Esophagus muscularis mucosa (tissue), 4 donors: Measurements from ENCODE around the gene RETREG1. TPM values are rescaled to one million over a fixed set of nuclear protein-coding genes. Genes with fewer than 3 reads are reported as not detected.

ENCODE experiments used
- DNase-seq: peaks from one replicate; pipeline ENCODE4 v3.0.0-alpha.2; 2017; ENCODE audit errors: extremely low spot score
- H3K27ac ChIP-seq, 4 donors: fragments of 200-600 bp; sonication (generic); replicated peaks in 1 of 4; 1 replicate in 3 of 4; 2 replicates in 1 of 4; pipeline ENCODE4 v1.5.1; 2016 to 2019; ENCODE audit warnings: mild to moderate bottlenecking in 1 of 4
- H3K27me3 ChIP-seq, 4 donors: fragments of 200-600 bp; sonication (generic); one replicate each; pipeline versions ENCODE4 v1.5.1 to v1.6.0; 2016 to 2019
- H3K36me3 ChIP-seq, 4 donors: fragments of 200-600 bp; sonication (generic); one replicate each; pipeline ENCODE4 v1.5.1; 2016 to 2019
- H3K4me1 ChIP-seq, 4 donors: fragments of 200-600 bp; sonication (generic); one replicate each; pipeline ENCODE4 v1.5.1; 2016 to 2019
- H3K4me3 ChIP-seq, 4 donors: fragments of 200-600 bp; sonication (generic); 1 replicate in 2 of 4; 2 replicates in 2 of 4; pipeline ENCODE4 v1.5.1; 2016 to 2019; ENCODE audit warnings: mild to moderate bottlenecking in 4 of 4, moderate library complexity in 1 of 4
- H3K9me3 ChIP-seq, 4 donors: fragments of 200-600 bp; sonication (generic); 1 replicate in 3 of 4; 2 replicates in 1 of 4; pipeline ENCODE4 v1.5.1; 2016 to 2019
- EP300 ChIP-seq: sonication (generic); formaldehyde crosslinking; IDR thresholded peaks from one replicate; pipeline ENCODE4 v1.6.1; 2017; ENCODE audit warnings: antibody characterized with exemption
- POLR2A ChIP-seq: fragments of 450-650 bp; IDR thresholded peaks from one replicate; pipeline ENCODE4 v1.6.1; 2017; ENCODE audit warnings: antibody characterized with exemption, moderate library complexity, mild to moderate bottlenecking, low read depth
- POLR2AphosphoS5 ChIP-seq, 2 donors: sonication (generic); formaldehyde crosslinking; IDR thresholded peaks; one replicate each; pipeline ENCODE4 v1.6.1; 2017; ENCODE audit warnings: antibody characterized with exemption in 2 of 2
- WGBS: methylation state at CpG from one replicate; pipeline ENCODE4 v1.1.5; 2018; 5-methylcytosine and 5-hydroxymethylcytosine counted together
- intact Hi-C: fragments of 100-400 bp; cut with DNase I; formaldehyde crosslinking; loops from one replicate; pipeline ENCODE4 v1.15.1; 2023
- small RNA-seq, 3 donors: library from RNA; depleted of rRNA; stranded (forward); fragments of <200 nt; gene quantifications; one replicate each; pipeline ENCODE3, GENCODE V24; 2016
- total RNA-seq, 4 donors: library from RNA; depleted of rRNA; stranded (reverse); fragments of >200 nt; gene quantifications; one replicate each; pipeline versions ENCODE4 v1.1.0 to v1.2.1, GENCODE V29; 2016
- TF ChIP-seq, protein P1 (sequence below), 3 experiments: fragments of 200-600 bp in 2 of 3; fragments of 450-650 bp in 1 of 3; sonication (generic) in 2 of 3; IDR thresholded peaks; one replicate each; pipeline ENCODE4 v1.5.1; 2017 to 2019; ENCODE audit warnings: antibody characterized with exemption in 3 of 3, mild to moderate bottlenecking in 2 of 3, moderate library complexity in 1 of 3

RETREG1 gene
- total RNA-seq, 4 donors from 2014 or later, result 7.5 to 13.0 (median 10.3) TPM

DNA sequence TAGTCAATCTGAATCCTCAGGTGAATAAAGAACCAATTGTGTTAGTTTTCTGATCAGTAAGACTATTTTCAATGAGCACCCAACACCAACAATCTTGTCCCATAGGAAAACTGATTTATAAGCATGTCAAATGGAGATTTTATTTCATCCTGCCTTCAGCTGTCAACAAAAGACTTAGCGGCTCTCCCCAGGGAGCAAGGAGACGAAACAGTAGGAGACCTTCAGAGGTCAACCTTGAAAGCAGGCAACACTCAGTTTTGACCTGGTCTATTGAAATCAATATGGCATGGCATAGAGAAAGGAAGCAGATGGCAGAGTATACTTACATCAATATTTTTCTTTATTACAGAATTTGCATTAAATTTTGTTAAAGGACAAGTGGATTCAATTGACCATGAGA lies 185.3 kb downstream of the RETREG1 start:
- no peak overlapping the region for H3K4me3 ChIP-seq
- intact Hi-C loops, result no loop called here
- peaks cover 0 to 21% (median 0%) of the 10 kb centered on the region in 4 donors for H3K27me3 ChIP-seq
- no peaks in the 10 kb centered on the region for H3K9me3 ChIP-seq
- no peak overlapping the region for H3K27ac ChIP-seq
- 53% methylated on average over 2 of the region's 2 CpGs for WGBS
- DNase-seq, result no peak
- no peaks in the 10 kb centered on the region for H3K4me1 ChIP-seq
- TF ChIP-seq POLR2A, result no peak
- no peak for TF ChIP-seq EP300
- TF ChIP-seq POLR2AphosphoS5 (IDR thresholded peaks at IDR 0.05), result no peak
- TF ChIP-seq, protein P1, sequence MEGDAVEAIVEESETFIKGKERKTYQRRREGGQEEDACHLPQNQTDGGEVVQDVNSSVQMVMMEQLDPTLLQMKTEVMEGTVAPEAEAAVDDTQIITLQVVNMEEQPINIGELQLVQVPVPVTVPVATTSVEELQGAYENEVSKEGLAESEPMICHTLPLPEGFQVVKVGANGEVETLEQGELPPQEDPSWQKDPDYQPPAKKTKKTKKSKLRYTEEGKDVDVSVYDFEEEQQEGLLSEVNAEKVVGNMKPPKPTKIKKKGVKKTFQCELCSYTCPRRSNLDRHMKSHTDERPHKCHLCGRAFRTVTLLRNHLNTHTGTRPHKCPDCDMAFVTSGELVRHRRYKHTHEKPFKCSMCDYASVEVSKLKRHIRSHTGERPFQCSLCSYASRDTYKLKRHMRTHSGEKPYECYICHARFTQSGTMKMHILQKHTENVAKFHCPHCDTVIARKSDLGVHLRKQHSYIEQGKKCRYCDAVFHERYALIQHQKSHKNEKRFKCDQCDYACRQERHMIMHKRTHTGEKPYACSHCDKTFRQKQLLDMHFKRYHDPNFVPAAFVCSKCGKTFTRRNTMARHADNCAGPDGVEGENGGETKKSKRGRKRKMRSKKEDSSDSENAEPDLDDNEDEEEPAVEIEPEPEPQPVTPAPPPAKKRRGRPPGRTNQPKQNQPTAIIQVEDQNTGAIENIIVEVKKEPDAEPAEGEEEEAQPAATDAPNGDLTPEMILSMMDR (IDR thresholded peaks at IDR 0.05), result no peak
- H3K36me3 ChIP-seq, result no peaks in the 10 kb centered on the region

DNA sequence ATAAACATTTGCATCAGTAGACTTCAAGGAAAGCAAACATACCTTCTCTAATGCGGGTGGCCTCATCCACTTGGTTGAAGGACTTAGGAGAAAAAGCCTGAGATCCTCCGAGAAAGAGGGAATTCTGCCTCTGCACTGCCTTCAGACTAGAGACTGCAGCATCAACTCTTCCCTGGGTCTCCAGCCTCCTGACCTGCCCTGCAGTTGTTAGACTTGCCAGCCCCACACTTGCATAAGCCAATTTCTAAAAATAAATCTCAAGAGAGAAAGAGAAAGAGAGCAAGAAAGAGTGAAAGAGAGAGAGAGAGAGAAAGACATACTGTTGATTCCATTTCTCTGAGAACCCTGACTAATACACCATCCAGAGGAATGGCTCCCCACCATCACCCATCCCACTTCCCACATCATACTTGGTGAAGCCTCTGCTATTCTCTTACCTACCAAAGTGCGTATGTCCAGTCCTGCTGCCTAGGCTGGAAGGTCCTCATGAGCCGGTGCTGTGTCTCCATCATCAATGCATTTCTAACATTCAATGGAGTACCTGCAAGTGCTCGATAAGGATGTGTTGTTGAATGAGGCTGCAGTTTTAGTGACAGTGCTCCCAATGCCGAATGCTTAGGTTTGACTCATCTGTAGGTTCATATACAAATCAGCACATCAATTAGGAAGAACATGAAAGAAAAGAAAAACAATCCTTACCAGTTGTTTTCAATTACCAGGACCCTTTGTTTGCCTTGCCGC lies 186.3 kb downstream of the RETREG1 start:
- H3K9me3 ChIP-seq, result no peaks in the 10 kb centered on the region
- H3K36me3 ChIP-seq, result no peaks in the 10 kb centered on the region
- intact Hi-C loops, result no loop called here
- H3K4me3 ChIP-seq, result no peak overlapping the region
- 89% methylated on average over 7 of the region's 7 CpGs for WGBS
- no peak for DNase-seq
- no peak for TF ChIP-seq POLR2A
- no peak for TF ChIP-seq EP300
- TF ChIP-seq, protein P1 (IDR thresholded peaks at IDR 0.05), result no peak
- TF ChIP-seq POLR2AphosphoS5 (IDR thresholded peaks at IDR 0.05), result no peak
- H3K27ac ChIP-seq, result no peak overlapping the region
- no peaks in the 10 kb centered on the region for H3K4me1 ChIP-seq
- H3K27me3 ChIP-seq, result peaks cover 0 to 13% (median 0%) of the 10 kb centered on the region in 4 donors

DNA sequence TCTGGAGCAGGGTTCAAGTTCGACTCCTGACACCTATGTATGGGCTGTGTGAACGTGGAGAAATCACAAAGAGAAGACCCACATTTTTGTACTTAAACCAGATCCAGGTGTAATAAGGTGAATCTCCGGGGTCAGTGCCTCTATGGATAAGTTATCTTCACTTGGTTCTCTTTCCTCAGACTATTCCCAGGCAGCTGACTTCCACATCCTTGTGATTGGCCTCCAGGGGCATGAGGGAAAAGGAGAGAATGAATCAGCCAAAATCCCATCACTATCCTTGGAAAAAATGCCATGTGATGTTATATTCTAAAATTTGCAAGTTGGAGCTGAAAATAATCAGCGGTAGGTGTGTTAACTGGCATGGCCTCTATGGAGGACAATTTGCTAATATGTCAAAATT lies 188.4 kb downstream of the RETREG1 start:
- Histone ChIP-seq H3K27me3 (peaks cover 0 to 13% (median 0%) of the 10 kb centered on the region in 4 donors), H3K4me3 (no peak overlapping the region), H3K9me3 (no peaks in the 10 kb centered on the region), H3K36me3 (no peaks in the 10 kb centered on the region), H3K4me1 (no peaks in the 10 kb centered on the region), H3K27ac (no peak overlapping the region)
- DNase-seq, result no peak
- TF ChIP-seq EP300, result no peak
- TF ChIP-seq, protein P1 (IDR thresholded peaks at IDR 0.05), result no peak
- intact Hi-C loops, result no loop called here
- 84% methylated on average over 4 of the region's 4 CpGs for WGBS

DNA sequence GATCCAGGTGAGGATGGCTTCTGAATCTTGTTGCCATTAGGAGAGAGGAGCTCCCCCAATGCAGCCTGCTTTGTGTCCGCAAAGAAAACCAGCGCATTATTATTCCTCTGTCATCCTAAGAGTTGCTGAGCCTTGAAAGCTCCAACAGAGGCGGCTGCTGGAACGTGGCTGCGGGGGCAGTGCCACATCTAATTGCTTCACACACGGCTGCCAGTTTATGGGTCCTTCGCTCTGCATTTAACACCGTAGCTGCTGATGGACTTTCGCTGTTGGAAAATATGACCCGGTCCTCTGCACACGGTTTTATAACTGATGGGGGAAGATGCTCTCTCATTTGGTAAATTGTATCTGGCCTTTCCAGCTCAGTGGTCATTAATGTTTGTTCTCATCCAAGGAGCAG lies 189.2 kb downstream of the RETREG1 start:
- Histone ChIP-seq H3K9me3 (no peaks in the 10 kb centered on the region), H3K36me3 (no peaks in the 10 kb centered on the region), H3K27ac (no peak overlapping the region), H3K27me3 (peaks cover 0 to 13% (median 0%) of the 10 kb centered on the region in 4 donors), H3K4me3 (no peak overlapping the region), H3K4me1 (no peaks in the 10 kb centered on the region)
- TF ChIP-seq EP300, result no peak
- TF ChIP-seq POLR2A, result no peak
- TF ChIP-seq POLR2AphosphoS5 (IDR thresholded peaks at IDR 0.05), result no peak
- TF ChIP-seq, protein P1 (IDR thresholded peaks at IDR 0.05), result no peak
- no peak for DNase-seq
- intact Hi-C loops, result no loop called here
- 41% methylated on average over 10 of the region's 11 CpGs for WGBS

Small RNAs within 50 kb of the gene (small RNA-seq; reads per million reads assigned to genes)
- gene RF00019, result 0 reads per million in 3 donors

Other genes with a start within 250 kb of the RETREG1 start
- gene ZNF622, start 151.2 kb downstream of the RETREG1 start, total RNA-seq, result 10 to 100 TPM; 25.3 to 31.7 (median 28.4) TPM